Lower lobe of right lung (tissue), 2 donors: Measurements from ENCODE around the gene MACROH2A1. TPM values are rescaled to one million over a fixed set of nuclear protein-coding genes. Genes with fewer than 3 reads are reported as not detected.

Source experiments
- ATAC-seq, 2 donors: fragments of 200-7000 bp; cut with Tn5 transposase; one replicate each; pipeline ENCODE4 v1.9.1; 2020 to 2022; ENCODE audit warnings: mild to moderate bottlenecking in 2 of 2, moderate library complexity in 2 of 2
- DNase-seq: peaks from one replicate; pipeline ENCODE4 v3.0.0-alpha.2; 2020
- H3K27ac ChIP-seq: fragments of 200-600 bp; one replicate; pipeline ENCODE4 v1.8.0; 2022
- H3K27me3 ChIP-seq: fragments of 200-600 bp; one replicate; pipeline ENCODE4 v1.8.0; 2022; ENCODE audit warnings: low read depth
- H3K36me3 ChIP-seq: fragments of 200-600 bp; one replicate; pipeline ENCODE4 v1.8.0; 2022; ENCODE audit warnings: mild to moderate bottlenecking
- H3K4me1 ChIP-seq: fragments of 200-600 bp; one replicate; pipeline ENCODE4 v1.8.0; 2022
- H3K4me3 ChIP-seq: fragments of 200-600 bp; one replicate; pipeline ENCODE4 v1.8.0; 2022; ENCODE audit warnings: mild to moderate bottlenecking
- H3K9me3 ChIP-seq: fragments of 200-600 bp; one replicate; pipeline ENCODE4 v1.8.0; 2022
- intact Hi-C: fragments of 100-400 bp; cut with DNase I; formaldehyde crosslinking; loops from one replicate; pipeline ENCODE4 v1.11.0; 2022
- total RNA-seq: library from RNA; stranded (reverse); fragmentation: NEBNext Ultra II Directional; extraction: Animal tissue kit (Norgen Biotek cat#: 25700); gene quantifications from one replicate; pipeline ENCODE4 v1.2.1, GENCODE V29; 2021
- TF ChIP-seq, protein P1 (sequence below): fragments of 200-600 bp; IDR thresholded peaks from one replicate; pipeline ENCODE4 v1.8.0; 2022; ENCODE audit warnings: antibody characterized with exemption, mild to moderate bottlenecking
- donor health status: DM: no; HTN: yes; CAD: no; lungs with severe emphysema.

The MACROH2A1 gene
- total RNA-seq, 1 donor from 2014 or later: 258 TPM

DNA sequence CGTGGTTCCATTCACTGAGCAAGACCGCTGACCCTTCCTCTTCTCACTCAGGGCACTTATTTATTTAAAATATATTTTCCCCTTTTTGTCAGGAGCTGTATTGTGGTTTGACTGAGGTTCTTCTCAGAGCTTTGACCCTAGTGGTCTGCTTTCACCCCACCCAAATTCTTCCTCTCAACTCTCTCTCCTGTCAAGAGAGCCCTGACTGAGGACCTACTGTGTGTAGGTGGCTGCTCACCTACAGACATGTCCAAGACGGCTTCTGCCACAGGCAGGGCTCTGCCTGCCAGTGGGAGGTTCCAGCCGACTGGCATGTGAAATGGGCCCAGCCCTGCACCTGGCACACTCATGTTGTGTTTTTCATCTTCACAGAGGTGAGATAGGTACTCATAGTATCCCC, 42.9 kb upstream of the MACROH2A1 start:
- Histone ChIP-seq H3K27me3 (no peaks in the 10 kb centered on the region), H3K36me3 (no peaks in the 10 kb centered on the region), H3K27ac (peak overlapping the region; percentile 64), H3K4me1 (peaks cover 35% of the 10 kb centered on the region), H3K4me3 (no peak overlapping the region), H3K9me3 (no peaks in the 10 kb centered on the region)
- TF ChIP-seq, protein P1, sequence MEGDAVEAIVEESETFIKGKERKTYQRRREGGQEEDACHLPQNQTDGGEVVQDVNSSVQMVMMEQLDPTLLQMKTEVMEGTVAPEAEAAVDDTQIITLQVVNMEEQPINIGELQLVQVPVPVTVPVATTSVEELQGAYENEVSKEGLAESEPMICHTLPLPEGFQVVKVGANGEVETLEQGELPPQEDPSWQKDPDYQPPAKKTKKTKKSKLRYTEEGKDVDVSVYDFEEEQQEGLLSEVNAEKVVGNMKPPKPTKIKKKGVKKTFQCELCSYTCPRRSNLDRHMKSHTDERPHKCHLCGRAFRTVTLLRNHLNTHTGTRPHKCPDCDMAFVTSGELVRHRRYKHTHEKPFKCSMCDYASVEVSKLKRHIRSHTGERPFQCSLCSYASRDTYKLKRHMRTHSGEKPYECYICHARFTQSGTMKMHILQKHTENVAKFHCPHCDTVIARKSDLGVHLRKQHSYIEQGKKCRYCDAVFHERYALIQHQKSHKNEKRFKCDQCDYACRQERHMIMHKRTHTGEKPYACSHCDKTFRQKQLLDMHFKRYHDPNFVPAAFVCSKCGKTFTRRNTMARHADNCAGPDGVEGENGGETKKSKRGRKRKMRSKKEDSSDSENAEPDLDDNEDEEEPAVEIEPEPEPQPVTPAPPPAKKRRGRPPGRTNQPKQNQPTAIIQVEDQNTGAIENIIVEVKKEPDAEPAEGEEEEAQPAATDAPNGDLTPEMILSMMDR: no peak
- ATAC-seq: no peak
- DNase-seq: no peak
- intact Hi-C loops: no loop called here

DNA sequence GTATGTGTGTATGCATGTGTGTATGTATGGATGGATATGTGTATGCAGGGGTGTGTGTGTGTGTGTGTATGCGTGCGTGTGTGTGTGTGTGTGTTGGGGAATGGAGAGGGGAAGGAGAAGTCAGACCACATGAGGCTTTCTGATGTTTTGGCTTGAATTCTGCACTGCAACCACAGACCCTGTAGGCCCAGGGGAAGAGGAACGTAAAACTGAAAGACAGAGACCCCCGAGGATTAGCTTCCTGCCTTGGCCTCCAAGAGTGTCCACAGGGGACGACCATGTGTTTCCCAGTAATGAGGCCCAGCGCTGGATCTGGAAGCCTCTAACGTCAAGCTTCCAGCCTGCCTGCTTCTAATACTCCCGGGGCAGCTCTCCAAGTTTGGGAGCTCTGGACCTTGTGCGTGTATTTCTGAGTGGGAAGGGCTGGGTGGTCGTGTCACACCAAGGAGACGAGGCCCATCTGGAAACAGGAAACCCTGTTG, 42.4 kb upstream of the MACROH2A1 start:
- no peak overlapping the region for H3K27ac ChIP-seq
- no peaks in the 10 kb centered on the region for H3K27me3 ChIP-seq
- TF ChIP-seq, protein P1: no peak
- H3K4me3 ChIP-seq: no peak overlapping the region
- H3K36me3 ChIP-seq: no peaks in the 10 kb centered on the region
- H3K9me3 ChIP-seq: no peaks in the 10 kb centered on the region
- no peak for ATAC-seq
- intact Hi-C loops: no loop called here
- peaks cover 40% of the 10 kb centered on the region for H3K4me1 ChIP-seq
- no peak for DNase-seq

DNA sequence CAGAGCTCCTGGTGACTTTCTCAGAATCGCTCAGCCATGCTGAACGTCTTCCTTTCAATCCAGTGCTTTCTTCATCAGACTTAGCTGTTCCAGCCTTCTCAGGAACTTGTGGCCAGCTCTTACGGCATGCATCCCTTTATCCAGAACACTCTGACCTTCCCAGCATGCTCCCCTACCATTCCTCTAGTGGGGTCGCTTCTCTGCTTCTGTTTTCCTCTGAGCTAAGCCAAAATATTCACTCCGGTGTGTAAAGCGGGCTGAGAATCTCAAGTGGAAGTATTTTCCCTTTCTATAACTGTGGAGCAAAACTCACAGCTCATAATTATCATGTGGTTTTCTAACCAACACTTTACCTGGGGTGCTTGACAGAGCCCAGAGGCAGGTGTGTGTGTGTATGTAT, 41.9 kb upstream of the MACROH2A1 start:
- TF ChIP-seq, protein P1: no peak
- H3K27me3 ChIP-seq: no peaks in the 10 kb centered on the region
- H3K4me1 ChIP-seq: peaks cover 41% of the 10 kb centered on the region
- DNase-seq (no peak), ATAC-seq (no peak)
- no peak overlapping the region for H3K4me3 ChIP-seq
- intact Hi-C loops: no loop called here
- H3K27ac ChIP-seq: no peak overlapping the region
- H3K9me3 ChIP-seq: no peaks in the 10 kb centered on the region
- H3K36me3 ChIP-seq: no peaks in the 10 kb centered on the region

DNA sequence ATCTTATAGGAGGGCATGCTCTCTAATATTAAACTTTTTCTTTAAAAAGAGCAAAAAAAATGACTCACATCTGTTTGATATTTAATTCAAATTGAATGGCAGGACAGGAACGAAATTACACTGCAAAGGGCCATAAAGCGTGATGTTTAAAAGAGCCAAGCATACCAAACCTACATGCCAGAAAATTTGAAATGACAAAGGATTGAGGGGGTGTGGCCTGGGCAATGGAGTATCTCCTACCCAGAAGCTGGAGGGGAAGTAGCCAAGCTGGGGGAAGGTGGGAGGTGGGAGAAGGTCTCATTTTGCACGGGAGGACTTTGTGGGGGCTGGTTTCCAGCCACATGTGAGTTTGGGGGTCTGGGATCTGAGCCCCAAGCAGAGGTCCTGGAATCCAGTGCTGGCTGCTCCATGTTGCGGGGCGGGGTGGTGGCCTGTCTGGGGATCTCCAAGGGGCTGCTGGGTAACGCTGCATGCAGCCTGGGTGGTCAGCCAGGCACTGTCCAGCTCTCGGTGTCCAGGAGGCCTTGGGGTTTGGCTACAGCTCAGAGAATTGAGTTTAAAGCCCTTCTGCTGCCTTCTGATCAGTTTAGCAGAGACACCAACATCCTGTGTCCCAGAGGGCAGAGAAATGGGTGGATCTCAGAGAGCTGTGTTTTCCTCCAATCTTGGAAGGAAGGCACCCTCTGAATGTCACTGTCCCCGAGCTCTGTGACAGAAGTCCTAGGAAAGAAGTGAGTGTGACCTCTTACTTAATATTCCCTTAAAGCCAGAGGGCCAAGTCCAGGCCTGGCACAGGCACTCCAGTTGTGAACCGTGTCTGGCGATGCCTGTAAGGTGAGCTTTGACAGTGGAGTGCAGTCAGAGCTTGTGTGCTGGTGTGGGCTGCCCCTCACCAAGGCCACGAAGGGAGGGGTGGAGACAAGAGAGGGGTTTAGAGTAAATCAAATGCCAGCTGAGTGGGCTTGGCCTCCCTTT, 40.5 kb upstream of the MACROH2A1 start:
- no peaks in the 10 kb centered on the region for H3K36me3 ChIP-seq
- H3K4me3 ChIP-seq: no peak overlapping the region
- TF ChIP-seq, protein P1: no peak
- no peak for ATAC-seq
- DNase-seq: no peak
- no peaks in the 10 kb centered on the region for H3K9me3 ChIP-seq
- intact Hi-C loops: no loop called here
- H3K27ac ChIP-seq: peak overlapping the region; percentile 36
- peaks cover 9% of the 10 kb centered on the region for H3K27me3 ChIP-seq
- peaks cover 47% of the 10 kb centered on the region for H3K4me1 ChIP-seq

DNA sequence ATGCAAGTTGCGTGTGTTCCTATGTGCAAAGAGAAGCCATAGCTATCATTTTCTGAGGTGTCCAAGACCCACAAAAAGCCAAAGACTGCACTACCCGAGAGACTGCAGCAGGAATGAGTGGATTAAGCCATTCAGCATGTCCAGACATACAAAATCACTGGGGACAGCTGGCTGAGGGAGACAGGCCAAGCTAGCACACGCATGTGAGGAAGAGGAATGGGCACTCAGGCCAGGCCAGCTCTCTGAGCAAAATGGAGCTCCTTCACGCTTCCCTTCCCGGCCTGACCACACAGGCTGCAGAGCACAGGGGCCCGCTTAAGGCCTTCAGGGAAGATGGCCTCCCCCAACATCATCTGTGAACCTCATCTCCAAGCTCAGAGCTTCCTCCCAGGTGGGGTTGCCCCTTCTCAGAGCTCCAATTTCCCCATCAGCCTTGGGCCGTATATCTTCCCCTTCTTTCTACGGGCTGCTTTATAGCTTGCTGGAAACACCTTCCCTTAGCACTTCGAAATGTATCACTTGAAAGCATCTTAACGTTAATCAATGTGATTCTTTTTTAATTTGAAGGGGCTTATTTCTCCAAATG, 39.7 kb upstream of the MACROH2A1 start:
- no peaks in the 10 kb centered on the region for H3K36me3 ChIP-seq
- peaks cover 16% of the 10 kb centered on the region for H3K27me3 ChIP-seq
- DNase-seq (no peak), ATAC-seq (no peak)
- intact Hi-C loops: no loop called here
- TF ChIP-seq, protein P1: no peak
- H3K4me1 ChIP-seq: peaks cover 48% of the 10 kb centered on the region
- peak overlapping the region; percentile 25 for H3K27ac ChIP-seq
- no peaks in the 10 kb centered on the region for H3K9me3 ChIP-seq
- no peak overlapping the region for H3K4me3 ChIP-seq
